CD1c-positive myeloid dendritic cell (primary cell): ENCODE results near the gene VSTM2B.
"Not testable (repeated sequence)": the region's sequence is repeated elsewhere in the genome, so short reads cannot be mapped to it uniquely, and the experiment has no call there.

Source experiments
- DNase-seq: peaks from one replicate; pipeline ENCODE4 v3.0.0-alpha.2; 2016; ENCODE audit errors: extremely low spot score

Gene VSTM2B

GRCh38 chr19:29545866-29546582 is 20.2 kb downstream of the VSTM2B start:
- DNase-seq, result no peak

GRCh38 chr19:29546583-29547190 is 20.9 kb downstream of the VSTM2B start:
- no peak for DNase-seq

- DNase-seq, result no peak
These were observed 21.7 kb downstream of the VSTM2B start for GRCh38 chr19:29547361-29547960.

- no peak for DNase-seq
These were observed 22.2 kb downstream of the VSTM2B start for GRCh38 chr19:29547981-29548380.

GRCh38 chr19:29548483-29549085 is 22.8 kb downstream of the VSTM2B start:
- no peak for DNase-seq

GRCh38 chr19:29549105-29550070 is 23.6 kb downstream of the VSTM2B start:
- no peak for DNase-seq

- DNase-seq, result no peak
These were observed 25.1 kb downstream of the VSTM2B start for GRCh38 chr19:29550896-29551295.

GRCh38 chr19:29551774-29552173 is 26.0 kb downstream of the VSTM2B start:
- no peak for DNase-seq

- no peak for DNase-seq
These were observed 26.9 kb downstream of the VSTM2B start for GRCh38 chr19:29552454-29553280.

GRCh38 chr19:29554149-29554548 is 28.4 kb downstream of the VSTM2B start:
- no peak for DNase-seq

- DNase-seq, result not testable (repeated sequence)
These were observed 33.3 kb downstream of the VSTM2B start for GRCh38 chr19:29559110-29559509.

GRCh38 chr19:29559743-29560142 is 33.9 kb downstream of the VSTM2B start:
- no peak for DNase-seq

GRCh38 chr19:29560313-29561075 is 34.7 kb downstream of the VSTM2B start:
- no peak for DNase-seq

GRCh38 chr19:29561601-29562000 is 35.8 kb downstream of the VSTM2B start:
- DNase-seq, result no peak

- DNase-seq, result no peak
These were observed 36.8 kb downstream of the VSTM2B start for GRCh38 chr19:29562299-29563297.

GRCh38 chr19:29563486-29564101 is 37.8 kb downstream of the VSTM2B start:
- DNase-seq, result no peak

GRCh38 chr19:29564574-29565005 is 38.8 kb downstream of the VSTM2B start:
- no peak for DNase-seq

- no peak for DNase-seq
These were observed 39.4 kb downstream of the VSTM2B start for GRCh38 chr19:29565171-29565570.
